Neural cell (in vitro differentiated cells): Measurements from ENCODE around the gene REEP6. TPM values are rescaled to one million over a fixed set of nuclear protein-coding genes. Genes with fewer than 3 reads are reported as not detected.

Source experiments
- H2AFZ ChIP-seq: fragments of 200-600, 300-800 bp; sonication (generic), shearing (Covaris generic); 2 replicates; pipeline ENCODE4 v1.6.0; 2014; ENCODE audit warnings: low read depth, mild to moderate bottlenecking, antibody characterized with exemption, low read length, moderate library complexity
- H3F3A ChIP-seq: fragments of 200-600 bp; shearing (Covaris generic); 2 replicates; pipeline ENCODE4 v1.6.1; 2016; ENCODE audit warnings: mild to moderate bottlenecking, moderate library complexity, mixed read lengths, antibody characterized with exemption, low read length; ENCODE audit not compliant: insufficient read depth, poor library complexity, severe bottlenecking
- H3K27ac ChIP-seq: fragments of 200-600, 300-800 bp; sonication (generic), shearing (Covaris generic); 2 replicates; pipeline ENCODE4 v1.5.1; 2014; ENCODE audit warnings: mild to moderate bottlenecking, low read length, moderate library complexity
- H3K27me3 ChIP-seq: fragments of 300-800, 200-600 bp; sonication (generic), shearing (Covaris generic); 2 replicates; pipeline ENCODE4 v1.6.0; 2014; ENCODE audit warnings: mild to moderate bottlenecking, low read depth, low read length, moderate library complexity; ENCODE audit not compliant: insufficient read depth
- H3K36me3 ChIP-seq: fragments of 300-800, 200-600 bp; sonication (generic), shearing (Covaris generic); 2 replicates; pipeline ENCODE4 v1.5.1; 2014; ENCODE audit warnings: mild to moderate bottlenecking, antibody characterized with exemption, low read length, moderate library complexity; ENCODE audit not compliant: insufficient read depth
- H3K4me2 ChIP-seq: fragments of 300-800, 200-600 bp; sonication (generic), shearing (Covaris generic); 2 replicates; pipeline ENCODE4 v1.6.0; 2014; ENCODE audit warnings: mild to moderate bottlenecking, low read length
- H3K4me3 ChIP-seq: fragments of 300-800, 200-600 bp; sonication (generic), shearing (Covaris generic); 2 replicates; pipeline ENCODE4 v1.5.1; 2014; ENCODE audit warnings: mild to moderate bottlenecking, low read length, moderate library complexity
- H3K79me2 ChIP-seq: fragments of 200-600 bp; shearing (Covaris generic); replicated peaks from 2 replicates; pipeline ENCODE4 v1.6.0; 2014; ENCODE audit warnings: mild to moderate bottlenecking, low read length, moderate library complexity; ENCODE audit not compliant: insufficient read depth
- H3K9ac ChIP-seq: fragments of 300-800, 200-600 bp; sonication (generic), shearing (Covaris generic); 2 replicates; pipeline ENCODE4 v1.6.1; 2016; ENCODE audit warnings: mild to moderate bottlenecking, low read length, mixed read lengths
- H3K9me2 ChIP-seq: fragments of 200-600 bp; shearing (Covaris generic); 2 replicates; pipeline ENCODE4 v1.6.1; 2016; ENCODE audit warnings: mild to moderate bottlenecking, low read length, mixed read lengths; ENCODE audit not compliant: insufficient read depth
- H3K9me3 ChIP-seq: fragments of 200-600, 300-800 bp; sonication (generic), shearing (Covaris generic); 2 replicates; pipeline ENCODE4 v1.6.1; 2016; ENCODE audit warnings: mild to moderate bottlenecking, mixed run types, low read length, moderate library complexity, mixed read lengths
- H4K20me1 ChIP-seq: fragments of 200-600 bp; shearing (Covaris generic); 2 replicates; pipeline ENCODE4 v1.6.1; 2016; ENCODE audit warnings: mild to moderate bottlenecking, mixed run types; ENCODE audit not compliant: insufficient read depth
- CTCF ChIP-seq: fragments of 450-650 bp; IDR thresholded peaks from 2 replicates; pipeline ENCODE4 v1.5.1; 2014; ENCODE audit warnings: antibody characterized with exemption, mild to moderate bottlenecking, moderate library complexity; ENCODE audit not compliant: poor library complexity, severe bottlenecking
- EP300 ChIP-seq: fragments of 450-650 bp; conservative IDR thresholded peaks from 2 replicates; pipeline ENCODE4 v1.6.1; 2014; ENCODE audit warnings: antibody characterized with exemption, mild to moderate bottlenecking, moderate library complexity; ENCODE audit not compliant: poor library complexity, severe bottlenecking
- EZH2 ChIP-seq: fragments of 200-600, 300-800 bp; shearing (Covaris generic), sonication (generic); IDR thresholded peaks from 2 replicates; pipeline ENCODE4 v1.6.1; 2014; ENCODE audit warnings: antibody characterized with exemption, low read length, borderline replicate concordance, mild to moderate bottlenecking; ENCODE audit not compliant: insufficient read depth, poor library complexity, severe bottlenecking
- MXI1 ChIP-seq: fragments of 450-650 bp; conservative IDR thresholded peaks from 2 replicates; pipeline ENCODE4 v1.6.1; 2014; ENCODE audit warnings: antibody characterized with exemption, mild to moderate bottlenecking; ENCODE audit not compliant: poor library complexity, severe bottlenecking
- POLR2AphosphoS5 ChIP-seq: IDR thresholded peaks from 2 replicates; pipeline ENCODE4 v1.6.1; 2012
- RAD21 ChIP-seq: fragments of 450-650 bp; conservative IDR thresholded peaks from 2 replicates; pipeline ENCODE4 v1.6.1; 2014; ENCODE audit warnings: antibody characterized with exemption, mild to moderate bottlenecking, moderate library complexity
- REST ChIP-seq: IDR thresholded peaks from 2 replicates; pipeline ENCODE4 v1.6.1; 2012; ENCODE audit warnings: borderline replicate concordance
- SMC3 ChIP-seq: fragments of 450-650 bp; conservative IDR thresholded peaks from 2 replicates; pipeline ENCODE4 v1.6.1; 2014; ENCODE audit warnings: antibody characterized with exemption, mild to moderate bottlenecking, moderate library complexity; ENCODE audit not compliant: poor library complexity
- TAF1 ChIP-seq: IDR thresholded peaks from 2 replicates; pipeline ENCODE4 v1.6.1; 2012; ENCODE audit warnings: low read depth
- polyA plus RNA-seq: library from polyadenylated mRNA; depleted of rRNA; stranded (reverse); fragments of >200 nt; gene quantifications from 2 replicates; pipeline ENCODE4 v1.2.3, GENCODE V29; 2014

Gene REEP6
- polyA plus RNA-seq, 1 donor from 2014 or later = 10.7 TPM

GRCh38 chr19:1445185-1445931, 45.6 kb upstream of the REEP6 start:
- H3K4me2 ChIP-seq = peak overlapping the region; percentile 48
- H4K20me1 ChIP-seq = no peaks in the 10 kb centered on the region
- H3K9me3 ChIP-seq = no peaks in the 10 kb centered on the region
- no peak for TF ChIP-seq EZH2
- TF ChIP-seq MXI1 = peak; percentile 43
- no peak for TF ChIP-seq REST
- TF ChIP-seq POLR2AphosphoS5 = peak; percentile 54
- TF ChIP-seq SMC3 = peak; percentile 74
- TF ChIP-seq TAF1 = no peak
- peak; percentile 46 for TF ChIP-seq EP300
- TF ChIP-seq RAD21 = peak; percentile 61
- peak; percentile 95 for TF ChIP-seq CTCF
- peak overlapping the region; percentile 80 for H3K9ac ChIP-seq
- peaks cover 32% of the 10 kb centered on the region for H3K79me2 ChIP-seq
- H3K4me3 ChIP-seq = peak overlapping the region; percentile 77
- no peaks in the 10 kb centered on the region for H3K36me3 ChIP-seq
- no peak overlapping the region for H2AFZ ChIP-seq
- peak overlapping the region; percentile 86 for H3K27ac ChIP-seq
- peaks cover 4% of the 10 kb centered on the region for H3F3A ChIP-seq
- no peaks in the 10 kb centered on the region for H3K9me2 ChIP-seq
- no peaks in the 10 kb centered on the region for H3K27me3 ChIP-seq

GRCh38 chr19:1445932-1446712, 44.9 kb upstream of the REEP6 start:
- TF ChIP-seq RAD21 = peak; percentile 17
- TF ChIP-seq POLR2AphosphoS5 = peak; percentile 63
- TF ChIP-seq EP300 = peak; percentile 84
- TF ChIP-seq REST = no peak
- peak; percentile 95 for TF ChIP-seq MXI1
- peak; percentile 27 for TF ChIP-seq SMC3
- no peak for TF ChIP-seq TAF1
- no peak for TF ChIP-seq EZH2
- peak; percentile 24 for TF ChIP-seq CTCF
- Histone ChIP-seq H3K9me2 (no peaks in the 10 kb centered on the region), H3K9me3 (no peaks in the 10 kb centered on the region), H3K4me2 (peak overlapping the region; percentile 78), H3K27me3 (no peaks in the 10 kb centered on the region), H4K20me1 (no peaks in the 10 kb centered on the region), H3K27ac (peak overlapping the region; percentile 86), H3K36me3 (no peaks in the 10 kb centered on the region), H3K9ac (peak overlapping the region; percentile 80), H3K79me2 (peaks cover 39% of the 10 kb centered on the region), H3F3A (peaks cover 4% of the 10 kb centered on the region), H2AFZ (no peak overlapping the region), H3K4me3 (peak overlapping the region; percentile 77)
